Osteoblast (primary cell): Measurements from ENCODE around the gene SPG11. TPM values are rescaled to one million over a fixed set of nuclear protein-coding genes. Genes with fewer than 3 reads are reported as not detected.
A peak's percentile ranks its signal among the peaks of the same experiment; 100 is the strongest.

ENCODE experiments used
- DNase-seq: peaks from one replicate; pipeline ENCODE4 v3.0.0; 2011; ENCODE audit warnings: low spot score, mixed read lengths; ENCODE audit not compliant: insufficient read length; ENCODE audit errors: missing footprints
- H2AFZ ChIP-seq: 2 replicates; pipeline ENCODE4 v1.6.0; 2011; ENCODE audit warnings: mild to moderate bottlenecking, low read length
- H3K27ac ChIP-seq: 2 replicates; pipeline ENCODE4 v1.5.1; 2011; ENCODE audit warnings: mild to moderate bottlenecking, low read depth, low read length, moderate library complexity
- H3K27me3 ChIP-seq: 2 replicates; pipeline ENCODE4 v1.6.0; 2012; ENCODE audit warnings: mild to moderate bottlenecking, control low read depth, inconsistent platforms, low read length, moderate library complexity; ENCODE audit not compliant: insufficient read depth
- H3K36me3 ChIP-seq: 2 replicates; pipeline ENCODE4 v1.5.1; 2011; ENCODE audit warnings: mild to moderate bottlenecking, low read length, control low read depth, moderate library complexity; ENCODE audit not compliant: insufficient read depth
- H3K4me1 ChIP-seq: 2 replicates; pipeline ENCODE4 v1.5.1; 2011; ENCODE audit warnings: mild to moderate bottlenecking, low read length, control low read depth, moderate library complexity; ENCODE audit not compliant: insufficient read depth
- H3K4me2 ChIP-seq: 2 replicates; pipeline ENCODE4 v1.6.0; 2011; ENCODE audit warnings: mild to moderate bottlenecking, low read length; ENCODE audit not compliant: insufficient read depth
- H3K4me3 ChIP-seq: fragments of 200-600 bp; sonication (generic); 3 replicates; pipeline ENCODE4 v1.5.1; 2012; ENCODE audit warnings: mild to moderate bottlenecking, low read length, inconsistent platforms; ENCODE audit not compliant: insufficient read depth
- H3K79me2 ChIP-seq: 2 replicates; pipeline ENCODE4 v1.6.0; 2012; ENCODE audit warnings: mild to moderate bottlenecking, low read length, control low read depth, inconsistent platforms; ENCODE audit not compliant: insufficient read depth
- H3K9me3 ChIP-seq: 2 replicates; pipeline ENCODE4 v1.5.1; 2011; ENCODE audit warnings: low read depth, low read length, control low read depth
- H4K20me1 ChIP-seq: 2 replicates; pipeline ENCODE4 v1.6.0; 2012; ENCODE audit warnings: mild to moderate bottlenecking, low read length, control low read depth; ENCODE audit not compliant: insufficient read depth
- CTCF ChIP-seq: IDR thresholded peaks from 2 replicates; pipeline ENCODE4 v1.5.1; 2011; ENCODE audit warnings: mild to moderate bottlenecking, low read depth, low read length, moderate library complexity; ENCODE audit errors: extremely low read depth
- total RNA-seq: library from RNA; depleted of rRNA; stranded (reverse); fragments of >200 nt; gene quantifications from 2 replicates; pipeline ENCODE4 v1.2.3, GENCODE V29; 2012

The SPG11 gene
- total RNA-seq, 1 donor, result 95.9 TPM

- Histone ChIP-seq H4K20me1 (no peaks in the 10 kb centered on the region), H3K27me3 (no peaks in the 10 kb centered on the region), H3K4me2 (no peak overlapping the region), H2AFZ (no peak overlapping the region), H3K9me3 (no peaks in the 10 kb centered on the region), H3K27ac (no peak overlapping the region), H3K79me2 (no peaks in the 10 kb centered on the region), H3K36me3 (peaks cover 54% of the 10 kb centered on the region), H3K4me1 (no peaks in the 10 kb centered on the region), H3K4me3 (no peak overlapping the region)
- no peak for TF ChIP-seq CTCF
- DNase-seq, result peak; percentile 60
These were observed 77.8 kb downstream of the SPG11 start for GRCh38 chr15:44585633-44586032.

- no peaks in the 10 kb centered on the region for H3K27me3 ChIP-seq
- no peak for DNase-seq
- no peaks in the 10 kb centered on the region for H3K79me2 ChIP-seq
- H3K9me3 ChIP-seq, result no peaks in the 10 kb centered on the region
- peak; percentile 54 for TF ChIP-seq CTCF
- H3K27ac ChIP-seq, result no peak overlapping the region
- H3K4me3 ChIP-seq, result no peak overlapping the region
- H3K36me3 ChIP-seq, result peaks cover 46% of the 10 kb centered on the region
- no peaks in the 10 kb centered on the region for H3K4me1 ChIP-seq
- H2AFZ ChIP-seq, result no peak overlapping the region
- H3K4me2 ChIP-seq, result no peak overlapping the region
- H4K20me1 ChIP-seq, result no peaks in the 10 kb centered on the region
These were observed 79.2 kb downstream of the SPG11 start for GRCh38 chr15:44584162-44584749.

GRCh38 chr15:44580105-44580504 lies 83.4 kb downstream of the SPG11 start:
- Histone ChIP-seq H3K79me2 (peaks cover 3% of the 10 kb centered on the region), H3K4me2 (no peak overlapping the region), H3K27ac (no peak overlapping the region), H2AFZ (no peak overlapping the region), H4K20me1 (no peaks in the 10 kb centered on the region), H3K27me3 (no peaks in the 10 kb centered on the region), H3K36me3 (peaks cover 20% of the 10 kb centered on the region), H3K4me1 (no peaks in the 10 kb centered on the region), H3K4me3 (no peak overlapping the region), H3K9me3 (no peaks in the 10 kb centered on the region)
- no peak for DNase-seq
- no peak for TF ChIP-seq CTCF

- peaks cover 3% of the 10 kb centered on the region for H3K79me2 ChIP-seq
- H3K27ac ChIP-seq, result no peak overlapping the region
- no peak for TF ChIP-seq CTCF
- no peaks in the 10 kb centered on the region for H3K4me1 ChIP-seq
- no peaks in the 10 kb centered on the region for H3K27me3 ChIP-seq
- H2AFZ ChIP-seq, result no peak overlapping the region
- no peaks in the 10 kb centered on the region for H4K20me1 ChIP-seq
- no peak overlapping the region for H3K4me3 ChIP-seq
- peaks cover 18% of the 10 kb centered on the region for H3K36me3 ChIP-seq
- no peak overlapping the region for H3K4me2 ChIP-seq
- H3K9me3 ChIP-seq, result no peaks in the 10 kb centered on the region
- no peak for DNase-seq
These were observed 88.7 kb downstream of the SPG11 start for GRCh38 chr15:44574734-44575133.
